GM18498 (cell line): ENCODE data around the gene IGF2R.
"Not testable (repeated sequence)": the region's sequence is repeated elsewhere in the genome, so short reads cannot be mapped to it uniquely, and the experiment has no call there.

Experiments
- ATAC-seq: cut with Tn5 transposase; IDR thresholded peaks from one replicate; pipeline ENCODE4 v1.9.1; 2021; ENCODE audit warnings: mild to moderate bottlenecking, moderate library complexity; ENCODE audit not compliant: unreplicated experiment

The IGF2R gene

GRCh38 chr6:160132297-160132637, 163.4 kb downstream of the IGF2R start:
- no peak for ATAC-seq

DNA sequence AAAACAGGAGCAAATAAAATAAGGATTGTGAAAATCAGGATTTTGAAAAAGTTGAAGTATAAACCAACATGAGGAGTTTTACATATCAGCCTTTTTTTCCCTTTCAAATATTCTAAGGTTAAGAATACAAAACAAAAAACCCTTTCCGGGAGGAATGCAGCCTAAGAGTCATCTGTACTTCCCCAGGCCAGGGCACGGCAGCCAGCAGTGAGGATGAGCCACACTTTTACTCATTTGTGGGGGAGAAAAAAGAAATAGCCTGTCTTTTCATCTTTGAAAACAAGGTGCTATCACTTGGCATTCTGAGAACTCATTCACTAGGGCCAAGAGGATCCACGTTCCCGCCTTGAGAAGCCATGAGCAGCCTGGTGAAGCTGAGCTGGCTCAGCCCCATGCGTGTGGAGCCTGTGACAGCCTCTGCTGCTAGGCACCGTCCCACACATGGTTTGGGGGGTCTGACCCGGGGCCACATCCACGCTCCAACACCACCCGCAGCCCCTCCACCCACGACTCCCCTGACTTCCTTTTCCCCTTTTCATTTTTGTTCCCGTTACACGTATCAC, 164.0 kb downstream of the IGF2R start:
- no peak for ATAC-seq

- no peak for ATAC-seq
Measured at GRCh38 chr6:160133441-160134336, 164.8 kb downstream of the IGF2R start.

- ATAC-seq: not testable (repeated sequence)
Measured at GRCh38 chr6:160134337-160134751, 165.5 kb downstream of the IGF2R start.

GRCh38 chr6:160134779-160135547, 166.1 kb downstream of the IGF2R start:
- ATAC-seq: no peak

DNA sequence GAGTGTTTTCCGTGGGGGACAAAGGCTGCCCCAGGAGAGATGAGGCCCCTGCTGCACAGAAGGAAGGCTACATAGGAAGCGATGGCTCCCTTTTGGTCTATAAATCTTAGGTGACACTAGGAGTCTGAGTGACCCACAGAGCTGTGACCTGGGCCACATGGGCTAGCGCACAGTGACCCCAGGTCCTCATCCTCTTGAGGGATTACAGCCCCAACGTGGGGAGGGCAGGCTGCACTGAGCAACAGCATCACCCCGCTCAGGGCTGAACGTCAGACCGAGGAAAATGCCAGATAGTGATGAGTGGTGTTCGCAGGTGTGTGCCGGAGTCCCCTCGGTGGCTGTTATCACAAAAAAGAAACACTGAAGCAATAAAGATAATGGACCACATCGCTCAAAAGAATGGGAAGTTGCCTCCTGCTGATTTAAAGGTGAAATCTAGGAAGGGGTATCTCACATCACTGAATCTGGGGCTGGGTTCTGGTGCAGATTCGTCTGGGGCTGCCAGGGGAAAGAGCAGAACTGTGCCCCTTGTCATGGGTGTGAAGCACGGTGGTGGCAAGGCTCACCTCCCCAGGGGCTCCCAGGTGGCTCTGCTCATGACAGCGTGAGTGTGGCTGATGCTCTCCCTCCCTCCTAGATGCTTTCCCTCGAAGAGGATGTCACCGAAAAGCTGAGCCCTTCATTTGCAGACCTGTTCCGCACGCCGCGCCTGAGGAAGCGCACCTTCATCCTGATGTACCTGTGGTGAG, 167.2 kb downstream of the IGF2R start:
- ATAC-seq: no peak

DNA sequence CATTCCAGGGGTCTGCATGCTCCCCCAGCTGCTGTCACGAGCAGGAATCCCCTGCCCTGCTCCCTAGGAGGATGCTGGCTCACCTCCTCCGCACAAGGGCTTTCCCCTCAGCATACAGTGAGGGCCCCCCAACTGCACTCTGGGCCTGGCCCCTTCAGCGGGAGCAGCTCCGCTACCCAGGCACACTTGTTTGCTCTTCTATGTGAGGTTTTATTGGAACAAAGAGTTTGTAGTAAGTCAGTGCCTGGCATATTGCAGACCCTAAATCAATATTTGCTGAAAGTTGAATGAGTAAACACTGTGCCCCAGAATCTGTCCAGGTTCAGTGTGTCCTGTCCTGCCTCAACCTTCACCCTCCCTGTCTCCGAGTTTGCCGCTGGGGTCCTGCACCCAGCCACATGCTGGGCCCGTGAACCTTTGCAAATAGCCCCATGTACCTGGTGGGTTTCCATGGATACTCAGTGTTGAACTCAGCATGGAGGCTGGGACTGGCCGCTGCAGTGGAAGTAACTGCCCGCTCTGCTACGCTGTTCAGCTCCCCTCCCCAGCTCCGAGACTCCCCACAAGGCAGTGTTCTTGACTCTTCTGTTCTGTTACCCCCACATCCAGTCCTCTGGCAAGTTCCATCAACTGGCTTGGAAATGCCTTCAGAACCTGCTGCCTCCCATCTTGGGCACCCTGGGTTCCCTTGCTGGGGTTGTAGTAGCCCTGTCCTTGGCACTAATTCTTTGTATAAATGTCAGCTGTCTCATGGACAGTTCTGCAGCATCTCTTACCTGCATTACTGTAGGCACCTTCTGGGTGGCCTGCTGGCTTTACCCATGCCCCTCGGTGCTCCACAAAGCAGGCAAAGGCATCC, 168.5 kb downstream of the IGF2R start:
- ATAC-seq: peak; percentile 5

- peak; percentile 66 for ATAC-seq
Measured at GRCh38 chr6:160137989-160138835, 169.3 kb downstream of the IGF2R start.

DNA sequence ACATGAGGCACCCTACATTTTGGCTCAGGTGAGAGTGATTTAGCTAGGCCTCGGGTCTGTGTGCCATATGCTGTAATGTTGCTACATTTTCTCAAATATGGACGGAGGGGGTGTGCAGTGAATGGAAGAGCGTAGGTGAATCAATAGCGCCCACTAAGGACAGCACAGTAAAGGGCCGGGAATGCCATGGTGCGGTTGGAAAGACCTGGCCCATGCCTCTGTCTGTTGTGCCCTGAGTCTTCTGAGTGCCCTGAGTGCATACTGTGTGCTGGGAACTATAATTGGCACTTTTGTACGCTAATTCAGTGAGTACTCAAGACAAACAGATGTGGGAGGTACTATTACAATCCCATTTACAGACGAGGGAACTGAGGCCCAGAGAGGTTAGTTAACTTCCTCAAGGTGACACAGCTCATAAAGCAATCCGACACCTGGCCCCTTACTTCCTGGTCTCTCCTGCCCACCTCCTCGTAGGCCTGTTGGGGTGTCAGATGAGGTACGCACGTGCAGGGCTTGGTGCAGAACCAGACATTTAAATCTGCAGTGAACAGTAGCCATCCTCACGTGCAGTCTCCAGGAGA, 170.0 kb downstream of the IGF2R start:
- ATAC-seq: no peak

DNA sequence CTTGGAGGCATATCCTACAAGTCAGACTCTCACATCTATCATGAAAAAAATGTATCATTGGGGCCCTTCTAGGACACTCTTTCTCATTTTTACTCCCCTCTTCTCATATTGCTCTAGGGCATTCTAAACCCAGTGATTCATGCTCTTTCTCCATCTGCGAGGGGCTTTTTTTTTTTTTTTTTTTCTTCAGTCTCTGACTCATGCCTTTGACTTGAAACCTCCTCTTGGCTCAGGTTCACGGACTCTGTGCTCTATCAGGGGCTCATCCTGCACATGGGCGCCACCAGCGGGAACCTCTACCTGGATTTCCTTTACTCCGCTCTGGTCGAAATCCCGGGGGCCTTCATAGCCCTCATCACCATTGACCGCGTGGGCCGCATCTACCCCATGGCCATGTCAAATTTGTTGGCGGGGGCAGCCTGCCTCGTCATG, 170.6 kb downstream of the IGF2R start:
- no peak for ATAC-seq

DNA sequence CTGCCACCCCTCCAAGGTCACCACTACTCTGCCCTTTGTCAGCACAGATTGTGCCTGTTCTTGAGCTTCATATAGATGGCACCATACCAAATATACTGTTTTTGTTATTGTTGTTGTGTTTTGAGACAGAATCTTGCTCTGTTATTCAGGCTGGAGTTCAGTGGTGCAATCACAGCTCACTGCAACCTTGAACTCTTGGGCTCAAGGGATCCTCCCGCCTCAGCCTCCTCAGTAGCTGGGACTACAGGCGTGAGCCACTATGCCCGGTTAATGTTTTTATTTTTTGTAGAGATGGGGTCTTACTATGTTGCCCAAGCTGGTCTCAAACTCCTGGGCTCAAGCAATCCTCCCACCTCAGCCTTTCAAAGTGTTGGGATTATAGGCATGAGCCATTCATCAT, 171.6 kb downstream of the IGF2R start:
- ATAC-seq: not testable (repeated sequence)

DNA sequence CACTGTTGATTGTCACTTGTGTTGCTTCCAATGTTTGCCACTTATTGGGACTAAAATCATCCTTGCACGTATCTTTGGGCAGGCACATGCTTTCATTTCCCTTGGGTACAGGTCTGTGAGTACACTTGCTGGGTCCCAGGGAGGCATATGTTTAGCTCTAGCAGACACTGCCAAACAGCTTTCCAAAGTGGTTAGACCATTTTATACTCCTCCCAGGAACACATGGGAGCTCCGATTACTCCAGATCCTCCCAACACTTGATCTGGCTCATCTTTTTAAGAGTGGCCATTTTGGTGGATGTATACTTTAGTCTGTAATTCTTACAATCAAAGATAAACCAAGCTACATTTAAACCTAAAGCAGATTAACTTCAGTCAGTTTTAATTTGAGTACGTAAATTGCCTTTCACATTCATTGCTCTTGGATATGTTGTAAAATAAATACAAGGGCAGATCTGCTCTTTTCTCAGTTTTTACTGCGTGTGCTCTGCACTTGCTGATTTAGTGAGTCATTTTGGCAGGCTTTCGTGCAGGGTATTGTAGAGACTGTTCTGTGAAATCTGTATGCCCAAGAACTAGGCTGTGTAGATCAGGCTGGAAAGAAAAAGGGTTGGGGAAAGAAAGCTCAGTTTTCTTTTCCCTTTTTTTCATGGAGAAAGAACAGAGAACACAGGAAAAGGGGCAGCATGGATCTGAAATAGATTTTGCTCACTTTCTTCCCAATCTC, 172.3 kb downstream of the IGF2R start:
- no peak for ATAC-seq

GRCh38 chr6:160142115-160142715, 173.3 kb downstream of the IGF2R start:
- no peak for ATAC-seq

- no peak for ATAC-seq
Measured at GRCh38 chr6:160146454-160147145, 177.7 kb downstream of the IGF2R start.

GRCh38 chr6:160147146-160147536, 178.3 kb downstream of the IGF2R start:
- ATAC-seq: no peak

DNA sequence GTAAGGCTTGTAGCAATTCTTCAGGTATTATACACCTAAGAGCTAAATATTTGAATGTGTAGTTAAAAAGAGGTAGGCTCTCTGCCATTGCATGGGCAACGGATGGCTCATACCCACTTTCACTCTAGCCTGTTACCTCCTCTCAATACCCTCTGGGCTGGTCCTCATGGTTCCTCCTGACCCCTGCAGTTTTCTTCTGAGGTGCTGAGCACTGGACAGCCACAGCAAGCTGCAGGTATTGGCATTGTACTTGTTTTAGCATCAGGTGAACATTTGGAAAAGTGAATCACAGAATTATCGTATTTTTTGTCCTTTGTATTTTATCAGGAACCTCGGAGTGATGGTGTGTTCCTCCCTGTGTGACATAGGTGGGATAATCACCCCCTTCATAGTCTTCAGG, 185.6 kb downstream of the IGF2R start:
- ATAC-seq: no peak

DNA sequence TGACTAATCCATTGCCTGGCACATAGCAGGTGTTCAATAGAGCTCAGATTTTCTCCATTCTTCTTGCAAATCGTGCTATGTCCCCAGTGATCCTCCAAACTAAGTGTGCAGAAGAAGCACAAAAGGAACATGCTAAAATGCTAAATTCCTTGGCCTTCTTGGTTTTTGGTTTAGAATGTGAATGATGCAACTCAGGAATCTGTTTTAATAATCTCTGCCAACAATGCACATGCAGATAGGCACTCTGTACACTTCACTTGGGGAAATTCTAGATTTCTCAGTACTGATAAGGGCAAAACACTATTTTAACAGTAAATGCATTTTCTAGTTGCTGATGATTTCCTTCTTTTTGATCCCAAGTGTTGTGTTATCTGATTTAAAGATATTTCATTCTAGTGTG, 188.0 kb downstream of the IGF2R start:
- no peak for ATAC-seq
